HL-60 (cell line): ENCODE results near the gene KCNJ1.

ENCODE experiments used
- DNase-seq, 2 experiments: peaks; one replicate each; pipeline ENCODE4 v3.0.0-alpha.2; 2010 to 2020; ENCODE audit warnings: low read depth in 1 of 2, low spot score in 1 of 2
- H3K27ac ChIP-seq: fragments of 250-450 bp; sonication (Bioruptor Pico); replicated peaks from 2 replicates; pipeline ENCODE4 v1.5.1; 2020; ENCODE audit warnings: mild to moderate bottlenecking, moderate library complexity
- H3K27me3 ChIP-seq: fragments of 250-450 bp; sonication (Bioruptor Pico); 2 replicates; pipeline ENCODE4 v1.5.1; 2021; ENCODE audit warnings: mild to moderate bottlenecking, moderate library complexity; ENCODE audit not compliant: insufficient read depth, poor library complexity, severe bottlenecking
- H3K4me3 ChIP-seq: replicated peaks from 2 replicates; pipeline ENCODE4 v1.5.1; 2011; ENCODE audit warnings: mild to moderate bottlenecking, control low read depth, low read length; ENCODE audit not compliant: insufficient read depth
- GABPA ChIP-seq: IDR thresholded peaks from 2 replicates; pipeline ENCODE4 v1.6.1; 2012; ENCODE audit warnings: low read depth
- POLR2AphosphoS5 ChIP-seq: IDR thresholded peaks from 2 replicates; pipeline ENCODE4 v1.6.1; 2012; ENCODE audit warnings: low read depth
- SPI1 ChIP-seq: IDR thresholded peaks from 2 replicates; pipeline ENCODE4 v1.6.1; 2012; ENCODE audit warnings: low read depth, mild to moderate bottlenecking, borderline replicate concordance
- TF ChIP-seq, protein P1 (sequence below): IDR thresholded peaks from one replicate; pipeline ENCODE4 v1.5.1; 2011; ENCODE audit warnings: low read length, control low read depth, inconsistent platforms; ENCODE audit not compliant: insufficient read depth
- TF ChIP-seq, protein P2 (sequence below): IDR thresholded peaks from 2 replicates; pipeline ENCODE4 v1.6.1; 2012; ENCODE audit warnings: low read depth; ENCODE audit not compliant: insufficient replicate concordance

KCNJ1 gene

DNA sequence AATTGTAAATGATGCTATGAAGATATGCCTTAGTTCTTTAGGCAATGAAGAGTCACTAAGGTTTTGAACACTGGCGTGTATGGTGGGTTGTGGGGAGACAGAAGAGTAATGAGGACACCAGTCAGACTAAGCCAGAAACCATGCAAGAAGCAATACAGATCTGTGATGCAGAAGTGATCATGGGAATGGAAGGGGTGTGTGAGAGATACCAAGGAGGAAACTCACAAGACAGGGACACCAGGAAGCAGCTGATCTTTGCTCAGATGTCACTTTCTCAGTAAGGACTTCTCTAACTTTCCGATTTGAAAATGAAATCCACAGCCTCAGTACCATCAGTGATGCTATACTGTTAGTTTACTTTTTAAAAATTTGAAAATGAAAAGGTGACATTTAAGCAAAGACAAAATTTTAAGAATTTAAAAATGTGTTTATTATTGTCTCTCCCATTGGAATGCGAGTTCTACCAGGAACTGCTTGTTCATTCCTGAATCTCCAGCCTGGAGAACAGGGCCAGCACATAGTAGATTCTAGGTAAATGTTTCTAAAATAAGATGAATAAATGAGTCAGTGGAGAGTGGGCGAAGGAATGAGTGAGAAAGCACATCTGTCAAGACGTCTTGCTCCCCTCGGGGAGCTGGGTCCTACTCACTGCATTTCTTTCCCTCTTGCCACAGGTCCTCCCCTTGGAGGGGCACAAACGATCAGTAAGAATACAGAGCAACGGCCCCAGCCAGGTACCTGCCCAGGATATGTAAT lies 60.4 kb downstream of the KCNJ1 start:
- no peaks in the 10 kb centered on the region for H3K27me3 ChIP-seq
- H3K27ac ChIP-seq, result no peak overlapping the region
- no peak for DNase-seq
- TF ChIP-seq, protein P1, sequence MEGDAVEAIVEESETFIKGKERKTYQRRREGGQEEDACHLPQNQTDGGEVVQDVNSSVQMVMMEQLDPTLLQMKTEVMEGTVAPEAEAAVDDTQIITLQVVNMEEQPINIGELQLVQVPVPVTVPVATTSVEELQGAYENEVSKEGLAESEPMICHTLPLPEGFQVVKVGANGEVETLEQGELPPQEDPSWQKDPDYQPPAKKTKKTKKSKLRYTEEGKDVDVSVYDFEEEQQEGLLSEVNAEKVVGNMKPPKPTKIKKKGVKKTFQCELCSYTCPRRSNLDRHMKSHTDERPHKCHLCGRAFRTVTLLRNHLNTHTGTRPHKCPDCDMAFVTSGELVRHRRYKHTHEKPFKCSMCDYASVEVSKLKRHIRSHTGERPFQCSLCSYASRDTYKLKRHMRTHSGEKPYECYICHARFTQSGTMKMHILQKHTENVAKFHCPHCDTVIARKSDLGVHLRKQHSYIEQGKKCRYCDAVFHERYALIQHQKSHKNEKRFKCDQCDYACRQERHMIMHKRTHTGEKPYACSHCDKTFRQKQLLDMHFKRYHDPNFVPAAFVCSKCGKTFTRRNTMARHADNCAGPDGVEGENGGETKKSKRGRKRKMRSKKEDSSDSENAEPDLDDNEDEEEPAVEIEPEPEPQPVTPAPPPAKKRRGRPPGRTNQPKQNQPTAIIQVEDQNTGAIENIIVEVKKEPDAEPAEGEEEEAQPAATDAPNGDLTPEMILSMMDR, result no peak
- TF ChIP-seq GABPA (no peak), POLR2AphosphoS5 (no peak), SPI1 (no peak)
- TF ChIP-seq, protein P2, sequence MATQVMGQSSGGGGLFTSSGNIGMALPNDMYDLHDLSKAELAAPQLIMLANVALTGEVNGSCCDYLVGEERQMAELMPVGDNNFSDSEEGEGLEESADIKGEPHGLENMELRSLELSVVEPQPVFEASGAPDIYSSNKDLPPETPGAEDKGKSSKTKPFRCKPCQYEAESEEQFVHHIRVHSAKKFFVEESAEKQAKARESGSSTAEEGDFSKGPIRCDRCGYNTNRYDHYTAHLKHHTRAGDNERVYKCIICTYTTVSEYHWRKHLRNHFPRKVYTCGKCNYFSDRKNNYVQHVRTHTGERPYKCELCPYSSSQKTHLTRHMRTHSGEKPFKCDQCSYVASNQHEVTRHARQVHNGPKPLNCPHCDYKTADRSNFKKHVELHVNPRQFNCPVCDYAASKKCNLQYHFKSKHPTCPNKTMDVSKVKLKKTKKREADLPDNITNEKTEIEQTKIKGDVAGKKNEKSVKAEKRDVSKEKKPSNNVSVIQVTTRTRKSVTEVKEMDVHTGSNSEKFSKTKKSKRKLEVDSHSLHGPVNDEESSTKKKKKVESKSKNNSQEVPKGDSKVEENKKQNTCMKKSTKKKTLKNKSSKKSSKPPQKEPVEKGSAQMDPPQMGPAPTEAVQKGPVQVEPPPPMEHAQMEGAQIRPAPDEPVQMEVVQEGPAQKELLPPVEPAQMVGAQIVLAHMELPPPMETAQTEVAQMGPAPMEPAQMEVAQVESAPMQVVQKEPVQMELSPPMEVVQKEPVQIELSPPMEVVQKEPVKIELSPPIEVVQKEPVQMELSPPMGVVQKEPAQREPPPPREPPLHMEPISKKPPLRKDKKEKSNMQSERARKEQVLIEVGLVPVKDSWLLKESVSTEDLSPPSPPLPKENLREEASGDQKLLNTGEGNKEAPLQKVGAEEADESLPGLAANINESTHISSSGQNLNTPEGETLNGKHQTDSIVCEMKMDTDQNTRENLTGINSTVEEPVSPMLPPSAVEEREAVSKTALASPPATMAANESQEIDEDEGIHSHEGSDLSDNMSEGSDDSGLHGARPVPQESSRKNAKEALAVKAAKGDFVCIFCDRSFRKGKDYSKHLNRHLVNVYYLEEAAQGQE, result no peak
- no peak overlapping the region for H3K4me3 ChIP-seq

DNA sequence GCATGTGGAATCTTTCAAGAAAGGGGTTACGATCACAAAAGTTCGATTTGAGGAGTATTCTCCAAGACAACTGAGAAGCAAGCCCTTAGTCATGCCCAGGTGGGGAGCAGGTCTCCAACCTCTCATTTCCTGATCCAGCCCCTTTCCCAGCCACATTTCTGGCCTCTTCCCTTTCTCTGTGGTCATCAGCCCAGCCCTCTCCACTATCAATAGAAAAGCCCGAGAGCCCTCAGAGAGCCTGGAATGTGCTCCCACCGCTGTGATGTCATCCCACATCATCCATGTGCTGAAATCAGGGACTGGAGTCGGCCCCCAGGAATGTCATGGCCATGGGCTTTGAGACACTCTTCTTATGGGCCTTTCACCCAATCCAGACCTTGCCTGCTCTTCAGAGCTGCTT lies 62.6 kb downstream of the KCNJ1 start:
- H3K27me3 ChIP-seq, result no peaks in the 10 kb centered on the region
- no peak for DNase-seq
- H3K4me3 ChIP-seq, result no peak overlapping the region
- no peak overlapping the region for H3K27ac ChIP-seq
- TF ChIP-seq, protein P2, result no peak
- TF ChIP-seq GABPA (no peak), SPI1 (no peak), POLR2AphosphoS5 (no peak)
- TF ChIP-seq, protein P1, result no peak

DNA sequence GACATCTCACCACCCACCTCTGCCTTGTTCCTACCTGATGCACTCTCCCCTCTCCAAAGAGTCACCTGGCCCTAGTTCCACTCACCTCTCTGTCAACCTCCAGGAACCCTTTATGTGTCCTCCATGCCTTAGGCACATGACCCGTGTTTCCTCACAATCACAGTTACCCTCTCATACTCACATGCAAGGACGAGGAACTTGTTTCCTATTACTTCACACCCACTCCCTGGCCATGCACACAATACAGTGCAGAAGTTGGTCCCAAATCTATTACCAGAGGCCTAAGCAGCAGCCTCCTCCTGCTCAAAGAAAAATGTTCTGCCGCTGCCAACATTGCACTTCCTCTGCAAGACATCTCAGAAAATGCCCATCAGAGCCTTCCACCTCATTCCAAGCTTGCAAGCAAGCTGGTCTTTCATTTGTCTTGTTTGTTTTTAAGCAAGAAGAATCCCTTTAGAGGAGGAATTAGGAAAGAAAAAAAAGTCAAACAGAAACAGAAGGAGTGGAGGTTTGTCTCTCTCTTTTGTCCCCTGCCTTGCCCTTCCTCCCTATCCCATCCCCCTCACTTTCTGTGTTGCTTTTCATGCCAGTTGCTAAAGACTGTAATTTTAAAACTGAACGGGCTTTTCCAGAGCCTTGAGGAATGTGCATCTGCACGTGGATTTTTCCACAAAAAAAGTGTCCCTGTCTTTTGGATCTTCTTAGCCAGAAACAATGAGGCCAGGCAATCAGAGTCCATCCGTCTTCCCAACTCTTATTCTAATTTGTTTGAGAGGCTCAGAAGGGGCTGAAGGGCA lies 63.4 kb downstream of the KCNJ1 start:
- Histone ChIP-seq H3K27me3 (no peaks in the 10 kb centered on the region), H3K4me3 (no peak overlapping the region), H3K27ac (no peak overlapping the region)
- peak in 1 of 2 experiments; percentile 21 for DNase-seq
- TF ChIP-seq, protein P2, result no peak
- TF ChIP-seq SPI1 (no peak), GABPA (no peak)
